Fibroblast of lung (primary cell): ENCODE measurements around the gene STPG4.

ENCODE experiments used
- CTCF ChIP-seq, 2 donors: IDR thresholded peaks in 1 of 2; conservative IDR thresholded peaks in 1 of 2; 1 replicate in 1 of 2; 2 replicates in 1 of 2; pipeline ENCODE4 v1.5.1; 2011 to 2012; ENCODE audit warnings: low read length in 2 of 2, control low read depth in 1 of 2, inconsistent platforms in 1 of 2, low read depth in 1 of 2, mild to moderate bottlenecking in 1 of 2
- EZH2 ChIP-seq: IDR thresholded peaks from 2 replicates; pipeline ENCODE4 v1.5.1; 2012; ENCODE audit warnings: low read length, control low read depth, mild to moderate bottlenecking; ENCODE audit errors: missing control alignments

DNA sequence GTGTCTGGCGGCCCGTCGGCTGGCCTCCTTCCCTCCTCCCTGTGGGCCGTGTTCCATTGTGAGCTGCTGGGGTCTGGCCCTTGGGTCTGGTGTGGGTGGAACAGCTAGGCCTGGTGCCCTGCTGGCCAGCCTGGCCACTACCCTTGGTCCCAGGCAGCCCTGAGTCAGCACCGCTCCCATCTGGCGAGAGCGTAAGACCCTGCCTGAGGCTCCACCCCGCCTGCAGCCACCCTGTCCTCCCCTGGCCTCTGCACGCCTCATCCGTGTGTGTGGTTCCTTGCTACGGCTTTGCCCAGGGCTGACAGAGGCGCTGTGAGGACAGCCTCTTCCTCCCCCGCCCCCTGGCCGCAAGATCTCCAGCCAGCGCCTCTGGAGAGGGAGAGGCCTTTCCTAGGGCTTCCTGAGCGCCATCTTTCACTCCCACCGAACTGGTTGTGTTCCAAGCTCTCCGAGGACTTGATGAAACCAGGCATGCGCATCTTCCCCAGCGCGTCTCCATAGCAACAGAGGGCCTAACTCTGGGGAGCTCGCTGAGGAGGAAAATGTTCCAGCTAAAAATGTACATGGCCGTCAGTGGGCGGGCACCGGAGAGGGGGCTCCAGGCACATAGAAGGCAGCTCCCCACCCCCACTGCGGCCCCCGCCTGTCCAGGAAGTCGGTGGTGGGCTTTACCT lies 83.0 kb downstream of the STPG4 start:
- TF ChIP-seq CTCF (conservative IDR thresholded peaks at IDR 0.05 in 1 of 2, IDR thresholded peaks at IDR 0.05 in 1 of 2; ENCODE audit: low read depth in 1 of 2, low read length in 2 of 2) = peak in 1 of 2 donors; percentile 24
- no peak for TF ChIP-seq EZH2
